Kidney epithelial cell (primary cell): ENCODE results near the gene CHRM2. TPM values are rescaled to one million over a fixed set of nuclear protein-coding genes. Genes with fewer than 3 reads are reported as not detected.

Experiments
- DNase-seq: peaks from one replicate; pipeline ENCODE4 v3.0.0-alpha.2; 2010; ENCODE audit warnings: low read depth
- H3K27me3 ChIP-seq: 2 replicates; pipeline ENCODE4 v1.6.0; 2011; ENCODE audit warnings: low read length; ENCODE audit not compliant: control insufficient read depth, insufficient read depth
- H3K36me3 ChIP-seq: 2 replicates; pipeline ENCODE4 v1.5.1; 2011; ENCODE audit warnings: low read length; ENCODE audit not compliant: control insufficient read depth, insufficient read depth
- H3K4me3 ChIP-seq: 2 replicates; pipeline ENCODE4 v1.5.1; 2011; ENCODE audit warnings: low read depth, mild to moderate bottlenecking, control low read depth, low read length
- CTCF ChIP-seq: IDR thresholded peaks from 2 replicates; pipeline ENCODE4 v1.5.1; 2011; ENCODE audit warnings: mild to moderate bottlenecking, moderate library complexity, low read length, control low read depth, inconsistent platforms; ENCODE audit not compliant: insufficient read depth, poor library complexity, severe bottlenecking
- total RNA-seq: library from RNA; depleted of rRNA; stranded (reverse); fragments of >200 nt; gene quantifications from 2 replicates; pipeline ENCODE4 v1.2.3, GENCODE V29; 2015

The CHRM2 gene
- total RNA-seq, 1 donor from 2014 or later = not detected

- H3K27me3 ChIP-seq = no peaks in the 10 kb centered on the region
- no peaks in the 10 kb centered on the region for H3K36me3 ChIP-seq
- no peak for TF ChIP-seq CTCF
- DNase-seq = no peak
- H3K4me3 ChIP-seq = no peak overlapping the region
Measured at GRCh38 chr7:137017221-137017620, 148.8 kb downstream of the CHRM2 start.

GRCh38 chr7:137018468-137018867 is 150.0 kb downstream of the CHRM2 start:
- TF ChIP-seq CTCF = no peak
- no peak overlapping the region for H3K4me3 ChIP-seq
- H3K27me3 ChIP-seq = no peaks in the 10 kb centered on the region
- DNase-seq = no peak
- no peaks in the 10 kb centered on the region for H3K36me3 ChIP-seq

GRCh38 chr7:137020351-137020750 is 151.9 kb downstream of the CHRM2 start:
- no peak for DNase-seq
- H3K36me3 ChIP-seq = no peaks in the 10 kb centered on the region
- no peak for TF ChIP-seq CTCF
- no peak overlapping the region for H3K4me3 ChIP-seq
- no peaks in the 10 kb centered on the region for H3K27me3 ChIP-seq

GRCh38 chr7:137025469-137026175 is 157.2 kb downstream of the CHRM2 start:
- no peak for TF ChIP-seq CTCF
- Histone ChIP-seq H3K27me3 (no peaks in the 10 kb centered on the region), H3K36me3 (no peaks in the 10 kb centered on the region), H3K4me3 (no peak overlapping the region)
- DNase-seq = no peak

- Histone ChIP-seq H3K27me3 (no peaks in the 10 kb centered on the region), H3K4me3 (no peak overlapping the region), H3K36me3 (no peaks in the 10 kb centered on the region)
- no peak for DNase-seq
- no peak for TF ChIP-seq CTCF
Measured at GRCh38 chr7:137026176-137026500, 157.7 kb downstream of the CHRM2 start.

- DNase-seq = no peak
Measured at GRCh38 chr7:137032436-137032835, 164.0 kb downstream of the CHRM2 start.

More at GRCh38 chr7:137032436-137032835, 164.0 kb downstream of the CHRM2 start:
- TF ChIP-seq CTCF = no peak
- H3K4me3 ChIP-seq = no peak overlapping the region
- H3K27me3 ChIP-seq = no peaks in the 10 kb centered on the region
- H3K36me3 ChIP-seq = no peaks in the 10 kb centered on the region
